Colonic mucosa (tissue), 4 donors: ENCODE measurements around the gene MBLAC1. TPM values are rescaled to one million over a fixed set of nuclear protein-coding genes. Genes with fewer than 3 reads are reported as not detected.
A peak's percentile ranks its signal among the peaks of the same experiment; 100 is the strongest.
"Not testable (repeated sequence)": the region's sequence is repeated elsewhere in the genome, so short reads cannot be mapped to it uniquely, and the experiment has no call there.

Experiments
- DNase-seq: peaks from one replicate; pipeline ENCODE4 v3.0.0-alpha.2; 2020
- H3K27ac ChIP-seq: fragments of 200-600 bp; one replicate; pipeline ENCODE4 v1.8.0; 2021
- H3K27me3 ChIP-seq: fragments of 200-600 bp; one replicate; pipeline ENCODE4 v1.8.0; 2021
- H3K36me3 ChIP-seq: fragments of 200-600 bp; one replicate; pipeline ENCODE4 v1.8.0; 2021
- H3K4me1 ChIP-seq: fragments of 200-600 bp; one replicate; pipeline ENCODE4 v1.8.0; 2021; ENCODE audit warnings: mild to moderate bottlenecking
- H3K4me3 ChIP-seq: fragments of 200-600 bp; one replicate; pipeline ENCODE4 v1.8.0; 2021
- H3K9ac ChIP-seq, 2 donors: one replicate each; pipeline ENCODE4 v1.7.0; 2013; ENCODE audit warnings: control low read depth in 2 of 2, low read depth in 2 of 2, low read length in 2 of 2
- H3K9me3 ChIP-seq: fragments of 200-600 bp; one replicate; pipeline ENCODE4 v1.8.0; 2021
- CTCF ChIP-seq: fragments of 200-600 bp; IDR thresholded peaks from one replicate; pipeline ENCODE4 v1.8.0; 2022; ENCODE audit warnings: antibody characterized with exemption, mild to moderate bottlenecking
- intact Hi-C: fragments of 100-400 bp; cut with DNase I; formaldehyde crosslinking; loops from one replicate; pipeline ENCODE4 v1.14.1; 2022
- total RNA-seq, 2 donors: library from RNA; stranded (reverse); fragmentation: NEBNext Ultra II Directional in 1 of 2; extraction: Animal tissue kit (Norgen Biotek cat#: 25700) in 1 of 2; gene quantifications; one replicate each; pipeline ENCODE4 v1.2.1, GENCODE V29; 2021
- donor health status: healthy.
- donor health status: DM: no; HTN: no; CAD: no.
- donor health status: DM: no; HTN: no; CAD: no.

The MBLAC1 gene
- total RNA-seq, 2 donors from 2014 or later = 1.9 to 4.1 TPM

- TF ChIP-seq CTCF = no peak
- Histone ChIP-seq H3K27me3 (no peaks in the 10 kb centered on the region), H3K9me3 (no peaks in the 10 kb centered on the region), H3K9ac (peak overlapping the region; percentile 12 to 58), H3K4me1 (peaks cover 3% of the 10 kb centered on the region), H3K27ac (no peak overlapping the region), H3K36me3 (no peaks in the 10 kb centered on the region), H3K4me3 (no peak overlapping the region)
- no peak for DNase-seq
- intact Hi-C loops = loop anchor here (10.0 kb wide), 1 partner anchor 207 kb away; no protein-coding TSS in a partner anchor
Observed at GRCh38 chr7:100137851-100138760, 11.3 kb downstream of the MBLAC1 start.

GRCh38 chr7:100141555-100141949, 14.8 kb downstream of the MBLAC1 start:
- peak; percentile 38 for DNase-seq
- TF ChIP-seq CTCF = no peak
- intact Hi-C loops = loop anchor here (5.0 kb wide), 1 partner anchor 71 kb away; no protein-coding TSS in a partner anchor
- no peak overlapping the region for H3K4me3 ChIP-seq
- peak overlapping the region in 1 of 2 donors; percentile 59 for H3K9ac ChIP-seq
- H3K4me1 ChIP-seq = peaks cover 3% of the 10 kb centered on the region
- no peaks in the 10 kb centered on the region for H3K27me3 ChIP-seq
- peak overlapping the region; percentile 62 for H3K27ac ChIP-seq
- H3K36me3 ChIP-seq = no peaks in the 10 kb centered on the region
- H3K9me3 ChIP-seq = no peaks in the 10 kb centered on the region

GRCh38 chr7:100142461-100142860, 15.7 kb downstream of the MBLAC1 start:
- intact Hi-C loops = loop anchor here (5.0 kb wide), 1 partner anchor 70 kb away; no protein-coding TSS in a partner anchor
- TF ChIP-seq CTCF = no peak
- H3K27ac ChIP-seq = no peak overlapping the region
- peaks cover 3% of the 10 kb centered on the region for H3K4me1 ChIP-seq
- DNase-seq = no peak
- no peaks in the 10 kb centered on the region for H3K9me3 ChIP-seq
- H3K36me3 ChIP-seq = no peaks in the 10 kb centered on the region
- H3K9ac ChIP-seq = no peak overlapping the region
- no peaks in the 10 kb centered on the region for H3K27me3 ChIP-seq
- H3K4me3 ChIP-seq = no peak overlapping the region

- H3K36me3 ChIP-seq, H3K4me1 ChIP-seq, H3K27me3 ChIP-seq, DNase-seq, H3K4me3 ChIP-seq, H3K9me3 ChIP-seq, intact Hi-C loops, H3K27ac ChIP-seq, H3K9ac ChIP-seq: not testable (repeated sequence)
Observed at GRCh38 chr7:100146350-100146749, 19.6 kb downstream of the MBLAC1 start.

GRCh38 chr7:100147278-100147677, 20.5 kb downstream of the MBLAC1 start:
- H3K4me3 ChIP-seq = no peak overlapping the region
- H3K36me3 ChIP-seq = no peaks in the 10 kb centered on the region
- no peak for DNase-seq
- H3K9ac ChIP-seq = no peak overlapping the region
- no peaks in the 10 kb centered on the region for H3K9me3 ChIP-seq
- H3K27ac ChIP-seq = no peak overlapping the region
- TF ChIP-seq CTCF = no peak
- intact Hi-C loops = no loop called here
- H3K4me1 ChIP-seq = no peaks in the 10 kb centered on the region
- H3K27me3 ChIP-seq = no peaks in the 10 kb centered on the region

GRCh38 chr7:100148225-100148558, 21.4 kb downstream of the MBLAC1 start:
- H3K27me3 ChIP-seq = no peaks in the 10 kb centered on the region
- intact Hi-C loops = no loop called here
- peak overlapping the region; percentile 67 for H3K4me3 ChIP-seq
- H3K9ac ChIP-seq = peak overlapping the region; percentile 63 to 99
- peaks cover 4% of the 10 kb centered on the region for H3K4me1 ChIP-seq
- no peaks in the 10 kb centered on the region for H3K36me3 ChIP-seq
- H3K9me3 ChIP-seq = no peaks in the 10 kb centered on the region
- peak overlapping the region; percentile 56 for H3K27ac ChIP-seq
- no peak for DNase-seq
- no peak for TF ChIP-seq CTCF
